GM12874 (cell line): ENCODE data around the gene CPSF3.

Experiments used
- TF ChIP-seq, protein P1 (sequence below): IDR thresholded peaks from 2 replicates; pipeline ENCODE4 v1.5.1; 2011; ENCODE audit warnings: low read depth, mild to moderate bottlenecking, control low read depth, low read length, moderate library complexity; ENCODE audit not compliant: insufficient read depth

CPSF3 gene

DNA sequence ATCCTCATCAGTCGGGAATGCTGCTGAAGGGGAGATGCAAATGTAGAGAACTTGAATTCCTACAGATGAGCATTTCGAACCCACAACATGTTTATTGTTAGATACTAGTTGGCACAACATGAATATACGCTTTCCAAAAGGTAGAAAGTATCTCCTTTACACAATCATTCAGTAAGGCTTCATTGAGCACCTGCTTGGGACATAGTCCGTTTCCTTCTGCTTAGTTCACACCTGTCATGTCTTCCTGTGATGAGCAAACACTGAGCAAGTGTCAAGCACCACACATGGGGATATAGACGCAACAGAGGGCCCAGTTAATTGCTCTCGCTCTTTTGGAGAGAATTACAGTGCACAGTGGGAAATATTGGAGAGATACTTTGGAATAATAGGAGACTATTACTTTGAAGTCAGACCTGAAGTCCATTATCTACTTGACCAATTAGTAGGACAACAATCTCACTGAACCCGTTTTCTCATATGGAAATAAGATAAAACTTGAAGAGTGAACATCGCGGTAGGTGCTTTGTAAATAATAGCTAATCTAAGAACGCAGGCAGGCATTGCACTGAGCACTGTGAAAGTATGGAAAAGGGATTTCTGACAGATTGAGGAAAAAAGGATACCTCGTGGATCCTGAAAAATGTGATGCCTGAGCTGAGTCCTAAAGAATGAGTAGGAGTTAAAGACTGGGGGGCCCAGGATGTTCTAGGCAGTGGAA, 1.2 kb downstream of the CPSF3 start:
- TF ChIP-seq, protein P1, sequence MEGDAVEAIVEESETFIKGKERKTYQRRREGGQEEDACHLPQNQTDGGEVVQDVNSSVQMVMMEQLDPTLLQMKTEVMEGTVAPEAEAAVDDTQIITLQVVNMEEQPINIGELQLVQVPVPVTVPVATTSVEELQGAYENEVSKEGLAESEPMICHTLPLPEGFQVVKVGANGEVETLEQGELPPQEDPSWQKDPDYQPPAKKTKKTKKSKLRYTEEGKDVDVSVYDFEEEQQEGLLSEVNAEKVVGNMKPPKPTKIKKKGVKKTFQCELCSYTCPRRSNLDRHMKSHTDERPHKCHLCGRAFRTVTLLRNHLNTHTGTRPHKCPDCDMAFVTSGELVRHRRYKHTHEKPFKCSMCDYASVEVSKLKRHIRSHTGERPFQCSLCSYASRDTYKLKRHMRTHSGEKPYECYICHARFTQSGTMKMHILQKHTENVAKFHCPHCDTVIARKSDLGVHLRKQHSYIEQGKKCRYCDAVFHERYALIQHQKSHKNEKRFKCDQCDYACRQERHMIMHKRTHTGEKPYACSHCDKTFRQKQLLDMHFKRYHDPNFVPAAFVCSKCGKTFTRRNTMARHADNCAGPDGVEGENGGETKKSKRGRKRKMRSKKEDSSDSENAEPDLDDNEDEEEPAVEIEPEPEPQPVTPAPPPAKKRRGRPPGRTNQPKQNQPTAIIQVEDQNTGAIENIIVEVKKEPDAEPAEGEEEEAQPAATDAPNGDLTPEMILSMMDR = no peak

DNA sequence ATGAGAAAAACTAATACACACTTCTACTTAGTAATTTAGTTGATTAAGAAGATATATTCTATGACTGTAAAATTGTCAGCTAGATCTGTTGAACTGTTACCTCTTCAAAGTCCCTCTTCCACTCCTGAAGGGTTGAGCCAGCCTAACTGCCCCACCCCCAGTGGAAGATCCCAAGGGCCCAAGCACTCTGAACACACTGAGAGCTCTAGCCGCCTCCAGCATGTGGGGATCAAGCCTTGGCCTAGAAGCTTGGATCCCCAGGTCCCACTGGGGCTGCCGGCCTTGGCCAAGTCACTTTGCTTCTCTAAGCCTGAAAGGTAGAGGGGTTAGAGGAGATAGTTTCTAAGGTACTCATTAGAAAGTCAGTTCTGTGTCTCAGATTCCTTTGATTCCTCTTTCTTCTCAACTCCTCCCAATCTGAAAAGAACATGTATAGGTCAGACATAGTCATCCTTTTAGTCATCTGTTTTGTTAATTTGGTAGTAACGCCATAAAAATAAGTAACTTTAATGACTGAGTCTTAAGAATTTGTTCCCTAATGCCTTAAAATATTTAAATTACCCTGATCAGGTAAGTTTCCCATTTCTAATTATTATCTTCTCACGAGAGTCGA, 5.6 kb downstream of the CPSF3 start:
- TF ChIP-seq, protein P1 = no peak

DNA sequence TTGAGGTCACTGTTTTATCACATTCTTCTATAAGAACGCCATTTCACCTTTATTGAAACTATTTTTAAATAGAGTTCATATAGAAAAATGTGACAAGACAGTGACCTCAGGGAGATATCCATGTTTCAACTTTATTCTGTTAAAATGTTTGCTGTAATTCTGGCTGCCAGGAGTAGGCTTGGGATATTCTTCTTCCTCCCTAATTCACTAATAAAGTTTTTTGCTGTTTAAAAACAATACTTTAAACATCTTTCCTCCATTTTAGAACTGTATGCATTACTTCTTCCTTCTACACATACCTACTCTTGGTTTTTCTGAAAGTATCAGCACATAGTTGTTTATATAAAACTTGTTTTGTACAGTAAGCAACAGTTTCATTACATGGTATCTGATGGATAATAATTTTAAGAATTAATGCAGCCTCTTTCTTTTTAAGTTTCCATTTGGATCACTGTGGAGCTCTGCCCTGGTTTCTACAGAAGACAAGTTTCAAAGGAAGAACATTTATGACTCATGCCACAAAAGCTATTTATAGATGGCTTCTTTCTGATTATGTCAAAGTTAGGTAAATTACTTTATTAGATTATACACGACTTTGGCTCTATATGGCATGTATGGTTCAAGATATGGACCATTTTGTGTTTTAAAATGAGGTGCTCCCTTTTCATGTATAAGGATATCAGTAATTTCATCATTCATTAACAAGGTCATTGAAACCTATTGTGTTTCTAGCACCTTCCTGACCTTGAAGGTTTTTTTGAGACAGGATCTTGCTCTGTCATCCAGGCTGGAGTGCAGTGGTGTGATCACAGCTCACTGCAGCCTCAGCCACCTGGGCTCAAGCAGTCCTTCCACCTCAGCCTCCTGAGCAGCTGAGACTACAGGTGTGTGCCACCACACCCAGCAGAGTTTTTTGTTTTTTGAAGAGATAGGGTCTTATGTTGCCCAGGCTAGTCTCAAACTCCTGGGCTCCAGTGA, 7.2 kb downstream of the CPSF3 start:
- TF ChIP-seq, protein P1 = no peak

DNA sequence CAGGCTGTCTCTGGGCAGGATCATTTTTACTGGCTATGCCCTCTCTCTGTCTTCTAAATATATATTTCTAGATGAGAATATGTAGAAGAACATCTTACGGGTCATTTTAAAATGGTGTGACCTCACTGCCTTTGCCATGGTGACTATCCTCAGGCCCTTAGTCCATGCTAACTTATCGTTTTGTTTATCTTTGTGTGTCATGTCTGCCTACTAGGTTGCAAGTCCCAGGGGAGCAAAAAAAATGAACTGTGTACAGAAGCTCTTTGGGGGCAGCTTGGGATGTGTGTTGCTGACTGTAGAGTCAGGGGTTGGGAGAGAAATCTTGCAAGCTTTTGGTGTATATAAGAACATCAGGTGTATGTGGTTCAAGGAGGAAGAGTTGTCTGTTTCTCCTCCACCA, 11.0 kb downstream of the CPSF3 start:
- TF ChIP-seq, protein P1 = no peak

DNA sequence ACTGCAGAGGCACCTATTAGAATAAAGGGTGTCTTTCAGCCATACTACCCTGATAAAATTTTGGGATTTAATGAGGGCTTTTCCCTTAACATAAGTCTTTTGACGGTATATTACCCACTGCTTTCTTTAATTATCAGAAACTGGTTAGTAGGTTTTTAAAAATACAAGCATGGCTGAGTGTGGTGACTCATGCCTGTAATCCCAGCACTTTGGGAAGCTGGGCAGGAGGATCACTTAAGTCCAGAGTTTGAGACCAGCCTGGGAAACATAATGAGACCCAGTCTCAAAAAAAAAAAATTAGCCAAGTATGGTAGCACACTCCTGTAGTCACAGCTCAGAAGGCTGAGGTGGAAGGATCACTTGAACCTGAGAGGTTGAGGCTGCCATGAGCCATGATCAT, 16.1 kb downstream of the CPSF3 start:
- TF ChIP-seq, protein P1 = no peak

DNA sequence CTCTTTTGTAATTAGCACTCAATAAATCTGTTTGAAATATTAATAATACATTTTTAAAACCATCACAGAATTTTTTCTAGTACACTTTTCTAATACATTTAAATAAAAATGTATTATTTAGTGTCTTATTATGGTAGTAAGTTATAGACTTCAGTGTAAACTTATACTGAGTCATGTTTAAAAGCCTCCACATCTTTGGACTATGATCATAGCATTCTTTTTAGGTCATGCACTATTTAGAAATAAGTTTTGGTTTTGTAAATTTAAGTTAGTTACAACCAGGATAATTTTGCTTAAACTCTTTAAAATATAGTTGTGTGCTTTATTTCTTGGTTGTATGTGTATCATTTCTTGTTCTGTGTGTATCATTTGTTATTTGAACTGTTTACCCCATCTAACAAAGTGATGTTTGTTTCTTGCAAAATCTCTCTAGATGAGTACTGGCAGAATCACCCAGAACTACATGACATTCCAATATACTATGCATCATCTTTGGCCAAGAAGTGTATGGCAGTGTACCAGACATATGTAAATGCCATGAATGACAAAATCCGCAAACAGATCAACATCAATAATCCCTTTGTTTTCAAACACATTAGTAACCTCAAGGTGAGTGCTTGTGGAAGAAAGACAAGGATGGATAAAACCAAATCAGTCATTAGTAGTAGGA, 16.7 kb downstream of the CPSF3 start:
- TF ChIP-seq, protein P1 = no peak
